ENCODE measurements around the gene PSMB1. TPM values are rescaled to one million over a fixed set of nuclear protein-coding genes. Genes with fewer than 3 reads are reported as not detected.
"Not testable (repeated sequence)": the region's sequence is repeated elsewhere in the genome, so short reads cannot be mapped to it uniquely, and the experiment has no call there.

Gene PSMB1
- total RNA-seq, 1 donor from 2014 or later: 165 TPM

DNA sequence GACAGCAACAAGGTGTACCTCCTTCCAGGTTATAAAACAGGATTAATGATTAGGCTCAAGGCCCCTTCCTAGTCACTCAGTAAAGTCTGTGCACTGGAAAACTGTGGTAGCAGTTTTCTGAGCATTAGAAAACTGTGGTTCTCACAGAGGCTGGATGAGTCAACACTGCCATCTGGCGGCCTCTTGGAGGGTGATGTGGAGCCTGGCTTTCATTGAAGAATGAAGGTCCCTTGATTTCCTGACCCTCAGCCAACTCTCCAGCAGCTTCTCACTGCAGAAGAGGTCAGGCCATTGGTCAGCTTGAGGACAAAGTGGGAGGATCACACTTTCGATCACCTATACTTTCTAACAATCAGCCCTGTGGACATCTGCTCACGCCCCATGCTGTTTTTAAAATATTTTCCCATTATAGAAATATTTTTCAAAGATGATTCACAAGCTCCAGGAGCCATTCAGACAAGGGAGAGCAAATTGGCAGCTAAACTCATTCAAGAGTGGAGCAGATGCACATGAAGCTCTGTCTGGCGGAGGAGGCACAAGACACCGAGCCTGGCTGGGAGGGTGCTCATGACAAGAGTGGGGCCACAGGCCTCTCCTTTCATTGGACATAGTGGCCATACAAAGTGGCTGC, 23.2 kb downstream of the PSMB1 start:
- Mint-ChIP-seq H3K9me3 (ENCODE audit: unreplicated experiment) (no peaks in the 10 kb centered on the region), H3K4me1 (ENCODE audit: unreplicated experiment) (peaks cover 16% of the 10 kb centered on the region), H3K27ac (ENCODE audit: unreplicated experiment) (no peak overlapping the region), H3K27me3 (ENCODE audit: unreplicated experiment) (no peaks in the 10 kb centered on the region), H3K36me3 (ENCODE audit: low read depth, unreplicated experiment) (peaks cover 10% of the 10 kb centered on the region), H3K4me3 (ENCODE audit: unreplicated experiment) (no peak overlapping the region)
- TF ChIP-seq, protein P1, sequence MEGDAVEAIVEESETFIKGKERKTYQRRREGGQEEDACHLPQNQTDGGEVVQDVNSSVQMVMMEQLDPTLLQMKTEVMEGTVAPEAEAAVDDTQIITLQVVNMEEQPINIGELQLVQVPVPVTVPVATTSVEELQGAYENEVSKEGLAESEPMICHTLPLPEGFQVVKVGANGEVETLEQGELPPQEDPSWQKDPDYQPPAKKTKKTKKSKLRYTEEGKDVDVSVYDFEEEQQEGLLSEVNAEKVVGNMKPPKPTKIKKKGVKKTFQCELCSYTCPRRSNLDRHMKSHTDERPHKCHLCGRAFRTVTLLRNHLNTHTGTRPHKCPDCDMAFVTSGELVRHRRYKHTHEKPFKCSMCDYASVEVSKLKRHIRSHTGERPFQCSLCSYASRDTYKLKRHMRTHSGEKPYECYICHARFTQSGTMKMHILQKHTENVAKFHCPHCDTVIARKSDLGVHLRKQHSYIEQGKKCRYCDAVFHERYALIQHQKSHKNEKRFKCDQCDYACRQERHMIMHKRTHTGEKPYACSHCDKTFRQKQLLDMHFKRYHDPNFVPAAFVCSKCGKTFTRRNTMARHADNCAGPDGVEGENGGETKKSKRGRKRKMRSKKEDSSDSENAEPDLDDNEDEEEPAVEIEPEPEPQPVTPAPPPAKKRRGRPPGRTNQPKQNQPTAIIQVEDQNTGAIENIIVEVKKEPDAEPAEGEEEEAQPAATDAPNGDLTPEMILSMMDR (IDR thresholded peaks at IDR 0.05; ENCODE audit: unreplicated experiment): peak; percentile 72
- DNase-seq (ENCODE audit: low spot score): peak; percentile 77

DNA sequence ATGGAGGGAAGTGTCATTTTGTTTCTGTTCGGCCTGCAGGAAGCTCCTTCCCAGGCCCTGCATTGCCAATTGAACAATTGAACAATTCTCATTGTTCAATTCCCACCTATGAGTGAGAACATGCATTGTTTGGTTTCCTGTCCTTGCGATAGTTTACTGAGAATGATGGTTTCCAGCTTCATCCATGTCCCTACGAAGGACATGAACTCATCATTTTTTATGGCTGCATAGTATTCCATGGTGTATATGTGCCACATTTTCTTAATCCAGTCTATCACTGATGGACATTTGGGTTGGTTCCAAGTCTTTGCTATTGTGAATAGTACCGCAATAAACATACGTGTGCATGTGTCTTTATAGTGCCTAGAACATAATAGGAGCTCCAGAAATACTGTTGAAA, 25.1 kb downstream of the PSMB1 start:
- not testable (repeated sequence) for DNase-seq (ENCODE audit: low spot score); H3K9me3 Mint-ChIP-seq (ENCODE audit: unreplicated experiment); H3K36me3 Mint-ChIP-seq (ENCODE audit: low read depth, unreplicated experiment); H3K27me3 Mint-ChIP-seq (ENCODE audit: unreplicated experiment); H3K27ac Mint-ChIP-seq (ENCODE audit: unreplicated experiment)
- peak overlapping the region; percentile 23 for H3K4me3 Mint-ChIP-seq (ENCODE audit: unreplicated experiment)
- peaks cover 30% of the 10 kb centered on the region for H3K4me1 Mint-ChIP-seq (ENCODE audit: unreplicated experiment)

DNA sequence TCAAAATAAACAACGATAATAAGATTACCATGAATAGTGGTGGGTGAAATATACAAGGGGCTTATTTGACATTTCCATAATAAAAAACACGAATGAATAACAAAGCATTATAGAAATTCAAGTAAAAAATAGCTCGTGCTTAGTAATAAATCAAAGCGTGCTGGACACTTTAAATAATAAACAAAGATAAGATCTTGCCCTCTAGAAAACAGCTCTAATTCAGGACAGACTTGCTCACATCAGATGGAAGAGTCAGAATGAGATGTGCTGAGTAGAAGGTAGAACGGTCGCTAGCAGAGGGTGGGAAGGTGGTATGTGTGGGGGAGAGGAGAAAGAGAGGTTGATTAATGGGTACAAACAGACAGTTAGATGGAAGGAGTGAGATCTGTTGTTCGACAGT, 27.3 kb downstream of the PSMB1 start:
- H3K27ac Mint-ChIP-seq (ENCODE audit: unreplicated experiment): no peak overlapping the region

DNA sequence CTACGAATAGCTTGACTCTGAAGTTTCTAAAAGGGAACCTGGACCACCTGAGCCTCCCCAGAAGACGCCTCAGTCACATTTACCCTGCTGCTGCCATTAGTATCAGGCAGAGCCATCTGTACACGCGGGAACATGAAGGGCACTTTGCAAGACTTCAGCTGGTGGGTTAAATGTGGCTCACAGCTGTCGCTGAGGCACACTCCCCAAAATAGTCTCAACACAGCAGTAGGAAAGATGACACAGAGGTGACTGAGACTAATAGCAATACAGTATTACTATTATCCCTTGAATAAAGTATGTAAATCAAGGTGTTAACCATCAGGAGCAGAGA, 29.0 kb downstream of the PSMB1 start:
- TF ChIP-seq, protein P1 (IDR thresholded peaks at IDR 0.05; ENCODE audit: unreplicated experiment): no peak
- H3K27me3 Mint-ChIP-seq (ENCODE audit: unreplicated experiment): peaks cover 3% of the 10 kb centered on the region
- H3K4me1 Mint-ChIP-seq (ENCODE audit: unreplicated experiment): peaks cover 34% of the 10 kb centered on the region

More for the DNA sequence above, 27.3 kb downstream of the PSMB1 start:
- no peak for DNase-seq (ENCODE audit: low spot score)
- peaks cover 3% of the 10 kb centered on the region for H3K27me3 Mint-ChIP-seq (ENCODE audit: unreplicated experiment)
- TF ChIP-seq, protein P1 (IDR thresholded peaks at IDR 0.05; ENCODE audit: unreplicated experiment): no peak
- peaks cover 36% of the 10 kb centered on the region for H3K4me1 Mint-ChIP-seq (ENCODE audit: unreplicated experiment)
- H3K4me3 Mint-ChIP-seq (ENCODE audit: unreplicated experiment): no peak overlapping the region
- no peaks in the 10 kb centered on the region for H3K9me3 Mint-ChIP-seq (ENCODE audit: unreplicated experiment)
- peaks cover 6% of the 10 kb centered on the region for H3K36me3 Mint-ChIP-seq (ENCODE audit: low read depth, unreplicated experiment)

DNA sequence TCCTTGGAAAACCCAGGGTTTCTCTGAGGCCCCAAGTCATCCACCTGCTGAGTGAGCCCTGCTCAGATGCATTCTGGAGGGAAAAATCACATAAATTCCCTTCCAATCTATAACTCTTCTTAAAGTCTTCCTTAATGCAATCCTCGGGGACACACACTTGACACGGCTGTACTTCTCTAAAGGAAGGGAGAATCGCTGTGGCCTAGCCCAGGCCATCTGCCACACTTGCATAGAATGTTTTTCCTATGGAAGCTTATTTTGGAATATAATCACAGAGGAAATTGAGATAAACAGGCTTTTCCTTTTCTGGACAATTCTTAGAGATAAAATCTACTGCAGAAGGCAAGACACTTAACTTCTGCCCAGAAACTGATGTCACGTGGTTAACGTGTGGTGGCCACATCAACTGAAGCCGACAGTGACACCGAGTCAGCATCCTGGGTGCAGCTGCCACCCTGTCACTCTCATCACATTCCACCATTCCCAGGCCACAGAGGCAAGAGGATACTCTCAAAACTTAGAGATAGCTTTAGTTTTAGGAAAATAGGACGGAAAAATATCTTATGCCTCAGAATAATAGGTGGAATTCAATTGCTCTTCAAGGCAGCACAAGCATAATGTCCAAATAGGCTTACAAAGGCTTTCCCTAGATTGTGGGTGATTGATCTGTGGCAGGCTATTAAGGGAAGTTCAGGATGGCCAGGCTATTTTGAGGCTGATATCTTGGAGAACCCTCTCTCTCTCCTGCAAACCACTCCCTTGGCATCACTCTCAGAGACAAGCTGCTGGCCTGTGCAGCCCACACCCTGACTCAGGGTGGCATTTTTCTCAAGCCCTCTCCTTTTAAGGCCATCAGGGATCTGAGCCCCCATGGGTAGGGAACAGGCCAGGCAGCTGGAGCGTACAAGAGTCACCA, 29.6 kb downstream of the PSMB1 start:
- TF ChIP-seq, protein P1 (IDR thresholded peaks at IDR 0.05; ENCODE audit: unreplicated experiment): no peak
- Mint-ChIP-seq H3K4me1 (ENCODE audit: unreplicated experiment) (peaks cover 30% of the 10 kb centered on the region), H3K27ac (ENCODE audit: unreplicated experiment) (no peak overlapping the region), H3K9me3 (ENCODE audit: unreplicated experiment) (no peaks in the 10 kb centered on the region), H3K27me3 (ENCODE audit: unreplicated experiment) (peaks cover 3% of the 10 kb centered on the region), H3K4me3 (ENCODE audit: unreplicated experiment) (no peak overlapping the region), H3K36me3 (ENCODE audit: low read depth, unreplicated experiment) (peaks cover 4% of the 10 kb centered on the region)
- no peak for DNase-seq (ENCODE audit: low spot score)

More for the DNA sequence above, 29.0 kb downstream of the PSMB1 start:
- Mint-ChIP-seq H3K36me3 (ENCODE audit: low read depth, unreplicated experiment) (peaks cover 6% of the 10 kb centered on the region), H3K27ac (ENCODE audit: unreplicated experiment) (no peak overlapping the region), H3K9me3 (ENCODE audit: unreplicated experiment) (no peaks in the 10 kb centered on the region), H3K4me3 (ENCODE audit: unreplicated experiment) (no peak overlapping the region)
- DNase-seq (ENCODE audit: low spot score): no peak

Measured in endothelial cell (in vitro differentiated cells).